K562 (cell line): ENCODE data around the gene EDEM2.

Experiments used
- ARNT ChIP-seq, 2 experiments: fragments of 450-650 bp; IDR thresholded peaks; 2 replicates each; pipeline ENCODE4 v1.6.1; 2016; ENCODE audit warnings: mild to moderate bottlenecking in 1 of 2
- CBX8 ChIP-seq: fragments of 200-600 bp; sonication (generic); IDR thresholded peaks from 2 replicates; pipeline ENCODE4 v1.6.1; 2012; ENCODE audit warnings: borderline replicate concordance, mixed run types, low read depth, mild to moderate bottlenecking, moderate library complexity, mixed read lengths, low read length, control low read depth, inconsistent platforms; ENCODE audit not compliant: poor library complexity, severe bottlenecking; ENCODE audit errors: extremely low read depth
- CCNT2 ChIP-seq: IDR thresholded peaks from 2 replicates; pipeline ENCODE4 v1.6.1; 2011; ENCODE audit warnings: borderline replicate concordance, low read depth, mild to moderate bottlenecking, moderate library complexity, mixed read lengths, low read length; ENCODE audit not compliant: insufficient read length; ENCODE audit errors: extremely low read depth
- CTBP1 ChIP-seq: fragments of 450-650 bp; IDR thresholded peaks from 2 replicates; pipeline ENCODE4 v1.6.1; 2016; ENCODE audit warnings: borderline replicate concordance
- CTCF ChIP-seq, 3 experiments: IDR thresholded peaks in 2 of 3; conservative IDR thresholded peaks in 1 of 3; 2 replicates each; pipeline ENCODE4 v1.5.1; 2011 to 2012; ENCODE audit warnings: low read length in 3 of 3, mild to moderate bottlenecking in 3 of 3, control low read depth in 2 of 3, improper control_type of control experiment in 1 of 3, inconsistent platforms in 1 of 3, low read depth in 1 of 3, mixed read lengths in 1 of 3, moderate library complexity in 1 of 3; ENCODE audit not compliant: insufficient read depth in 2 of 3
- ESRRA ChIP-seq: fragments of 450-650 bp; IDR thresholded peaks from 2 replicates; pipeline ENCODE4 v1.6.1; 2014; ENCODE audit warnings: low read depth, mild to moderate bottlenecking, moderate library complexity, borderline replicate concordance
- EZH2 ChIP-seq: IDR thresholded peaks from 2 replicates; pipeline ENCODE4 v1.6.1; 2012; ENCODE audit warnings: low read depth, mild to moderate bottlenecking, inconsistent platforms, low read length, borderline replicate concordance
- FOXK1 ChIP-seq: sonication (generic); formaldehyde crosslinking; IDR thresholded peaks from 2 replicates; pipeline ENCODE4 v1.8.0; 2022; ENCODE audit warnings: missing genetic modification reagents, mild to moderate bottlenecking, borderline replicate concordance
- NR3C1 ChIP-seq: sonication (generic); formaldehyde crosslinking; IDR thresholded peaks from 2 replicates; pipeline ENCODE4 v1.8.1; 2022; ENCODE audit warnings: missing genetic modification reagents
- PCBP1 ChIP-seq: fragments of 200-400 bp; formaldehyde crosslinking; IDR thresholded peaks from 2 replicates; pipeline ENCODE4 v1.6.1; 2018; ENCODE audit warnings: mild to moderate bottlenecking, low read depth, low read length; ENCODE audit not compliant: poor library complexity, severe bottlenecking
- POLR2A ChIP-seq: fragments of 450-650 bp; conservative IDR thresholded peaks from 2 replicates; pipeline ENCODE4 v1.6.1; 2016
- RFX5 ChIP-seq: IDR thresholded peaks from 2 replicates; pipeline ENCODE4 v1.6.1; 2011; ENCODE audit warnings: low read depth, mild to moderate bottlenecking, improper control_type of control experiment, low read length
- SP2 ChIP-seq: IDR thresholded peaks from 2 replicates; pipeline ENCODE4 v1.6.1; 2011; ENCODE audit warnings: mild to moderate bottlenecking, low read depth, low read length, moderate library complexity; ENCODE audit not compliant: poor library complexity, severe bottlenecking; ENCODE audit errors: extremely low read depth
- TAF7 ChIP-seq: fragments of 450-650 bp; IDR thresholded peaks from 2 replicates; pipeline ENCODE4 v1.6.1; 2016; ENCODE audit warnings: missing genetic modification characterization, missing compliant biosample characterization

DNA sequence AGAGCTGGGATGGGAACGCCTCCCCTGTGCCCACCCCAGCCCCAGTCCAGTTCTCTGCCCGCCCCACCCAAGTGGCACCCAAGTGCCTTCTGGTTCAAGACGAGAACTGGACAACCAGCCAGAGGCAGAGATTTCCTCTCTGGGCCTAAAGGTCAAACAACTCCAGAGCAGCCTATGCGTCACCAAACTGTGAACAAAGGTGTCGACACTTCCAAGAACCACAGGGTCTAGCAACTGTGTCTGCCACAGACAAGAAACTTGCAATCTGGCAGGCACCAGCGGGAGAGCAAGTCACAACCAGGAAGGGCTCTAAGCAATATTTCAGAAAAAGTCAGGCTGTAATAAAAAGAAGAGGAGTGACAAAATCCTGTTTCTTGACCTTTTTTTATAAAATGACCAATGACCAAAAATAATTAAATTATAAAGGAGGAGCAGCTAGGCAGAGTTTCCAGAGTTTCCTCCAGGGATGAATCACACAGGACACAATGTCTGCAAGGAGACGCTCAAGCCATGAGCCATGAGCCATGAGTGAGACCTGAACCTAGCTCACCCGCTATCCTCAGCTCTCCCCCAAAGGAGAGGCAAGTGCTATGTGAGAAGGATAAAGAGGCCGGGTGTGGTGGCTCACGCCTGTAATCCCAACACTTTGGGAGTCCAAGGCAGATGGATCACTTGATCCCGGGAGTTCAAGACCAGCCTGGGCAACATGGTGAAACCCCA, 11.1 kb downstream of the EDEM2 start:
- TF ChIP-seq CTBP1 (no peak), SP2 (no peak), EZH2 (no peak), CBX8 (no peak), RFX5 (no peak), PCBP1 (no peak), CCNT2 (no peak), TAF7 (tag) (no peak), ARNT (IDR thresholded peaks at IDR 0.05) (no peak), NR3C1 (CRISPR knock-in tag) (no peak), CTCF (IDR thresholded peaks at IDR 0.05 in 2 of 3, conservative IDR thresholded peaks at IDR 0.05 in 1 of 3; ENCODE audit: insufficient read depth in 2 of 3, low read depth in 1 of 3, low read length in 3 of 3) (no peak), ESRRA (no peak), POLR2A (no peak), FOXK1 (no peak)
